ENCODE measurements around the gene ERP27.

GRCh38 chr12:14907953-14908352, 30.4 kb downstream of the ERP27 start:
- TF ChIP-seq BCL11A (IDR thresholded peaks at IDR 0.05; ENCODE audit: low read depth in 2 of 2, low read length in 2 of 2), result no peak
- no peak for TF ChIP-seq EP300 (IDR thresholded peaks at IDR 0.05; ENCODE audit: borderline replicate concordance in 1 of 2, low read depth in 2 of 2, low read length in 2 of 2)
- no peak for TF ChIP-seq SP1 (IDR thresholded peaks at IDR 0.05; ENCODE audit: low read depth, low read length)
- no peak for TF ChIP-seq USF2 (IDR thresholded peaks at IDR 0.05; ENCODE audit: low read length)
- no peak for TF ChIP-seq RFX5 (IDR thresholded peaks at IDR 0.05; ENCODE audit: borderline replicate concordance, low read depth, low read length)
- no peak for TF ChIP-seq MAX (IDR thresholded peaks at IDR 0.05)
- no peak for TF ChIP-seq GABPA (IDR thresholded peaks at IDR 0.05; ENCODE audit: borderline replicate concordance, insufficient read depth, low read length)

All from H1 (cell line).